NCI-H2196 (cell line): ENCODE measurements around the gene RGS5.

Experiments
- DNase-seq: peaks from one replicate; lab custom pipeline; 2025; ENCODE audit not compliant: unreplicated experiment; lab: John Stamatoyannopoulos, UW

The RGS5 gene

DNA sequence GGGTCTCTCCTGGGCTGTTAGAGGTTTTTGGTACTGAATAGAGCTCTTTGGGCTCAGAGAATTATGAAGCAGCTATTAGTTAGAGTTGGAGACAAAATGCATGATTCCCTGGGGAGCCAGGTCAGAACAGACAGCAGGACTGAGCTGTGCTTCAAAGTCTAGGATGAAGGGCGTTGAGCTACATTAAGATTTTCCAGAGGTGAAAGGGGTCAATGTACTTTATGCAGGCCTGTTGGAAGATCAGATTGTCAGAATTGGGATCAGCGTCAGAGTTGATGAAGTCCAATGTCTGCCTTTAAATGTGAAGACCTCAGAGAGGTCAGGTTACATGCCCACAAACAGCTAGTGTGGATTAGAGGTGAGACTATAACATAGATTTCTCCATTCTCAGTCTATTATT is 53.8 kb downstream of the RGS5 start:
- no peak for DNase-seq

DNA sequence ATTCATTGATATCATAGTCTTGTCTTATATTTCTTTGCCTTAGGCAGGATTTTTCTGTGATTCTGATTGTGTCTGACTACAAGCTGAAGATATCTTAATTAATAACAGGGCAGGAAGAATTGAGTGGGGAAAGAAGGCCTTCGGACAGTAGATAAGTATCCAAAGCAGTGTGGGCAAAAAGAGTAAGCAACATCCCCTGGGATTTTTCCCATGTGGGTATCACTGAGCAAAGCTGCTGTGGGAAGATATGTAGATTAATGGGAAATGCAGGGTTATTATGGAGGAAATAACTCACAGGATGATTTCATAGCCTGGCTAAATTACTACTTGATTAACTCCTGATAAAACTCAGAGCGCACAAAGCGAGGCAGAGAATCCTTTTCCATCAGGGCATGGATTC is 55.7 kb downstream of the RGS5 start:
- DNase-seq, result no peak

DNA sequence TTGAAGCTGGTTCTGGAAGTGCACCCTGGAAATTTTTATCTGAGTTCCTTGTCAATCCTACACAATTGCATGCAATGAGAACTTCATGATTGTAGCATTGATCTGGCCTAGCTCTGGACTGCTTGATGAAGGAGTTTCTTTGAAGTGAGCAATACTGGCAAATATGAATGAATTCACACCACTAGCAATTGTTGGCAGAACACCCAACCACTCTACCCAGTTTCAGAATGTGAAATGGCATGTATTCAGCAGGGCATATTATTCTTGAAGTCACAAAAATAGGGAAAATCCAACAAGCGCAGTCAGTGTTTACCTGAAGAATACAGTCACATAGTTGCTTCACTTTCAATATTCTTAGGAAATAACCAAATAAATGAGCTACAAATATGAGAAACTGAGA is 57.3 kb downstream of the RGS5 start:
- no peak for DNase-seq

DNA sequence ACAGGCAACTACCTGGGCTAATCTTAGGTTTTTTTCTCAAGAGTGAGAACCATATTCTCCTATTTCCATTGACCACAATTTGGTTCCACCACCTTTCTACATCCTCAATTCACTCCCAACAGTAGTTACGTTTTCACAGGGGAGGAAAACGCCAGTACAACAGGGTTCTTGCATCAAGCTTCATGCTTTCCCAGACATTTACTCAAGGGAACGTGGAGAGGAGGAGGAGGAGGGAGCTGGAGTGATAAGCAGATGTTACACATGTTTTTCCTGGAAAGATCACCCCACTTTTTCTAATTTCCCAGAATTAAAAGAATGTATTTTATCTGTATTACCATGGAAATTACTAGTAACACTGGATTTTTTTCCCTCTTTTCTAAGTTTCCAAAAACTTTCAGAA is 58.3 kb downstream of the RGS5 start:
- DNase-seq, result no peak

DNA sequence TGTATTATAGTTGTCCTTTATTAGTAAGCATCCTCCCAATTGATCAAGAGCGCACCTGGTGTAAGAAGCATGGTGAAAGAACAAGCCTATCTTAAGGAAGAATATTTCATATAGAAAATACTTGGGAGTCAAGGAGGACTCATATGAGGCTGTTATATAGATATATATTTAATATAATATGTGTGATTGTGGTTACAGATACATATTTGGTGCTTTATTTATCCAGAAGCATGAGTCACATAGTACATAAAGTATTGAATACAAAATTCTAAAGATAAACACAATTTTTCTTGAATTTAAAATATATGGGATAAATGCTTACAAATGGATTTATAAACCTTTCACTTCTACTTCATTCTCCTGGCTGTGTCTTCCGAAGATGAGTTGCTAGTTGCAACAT is 60.6 kb downstream of the RGS5 start:
- DNase-seq, result no peak

DNA sequence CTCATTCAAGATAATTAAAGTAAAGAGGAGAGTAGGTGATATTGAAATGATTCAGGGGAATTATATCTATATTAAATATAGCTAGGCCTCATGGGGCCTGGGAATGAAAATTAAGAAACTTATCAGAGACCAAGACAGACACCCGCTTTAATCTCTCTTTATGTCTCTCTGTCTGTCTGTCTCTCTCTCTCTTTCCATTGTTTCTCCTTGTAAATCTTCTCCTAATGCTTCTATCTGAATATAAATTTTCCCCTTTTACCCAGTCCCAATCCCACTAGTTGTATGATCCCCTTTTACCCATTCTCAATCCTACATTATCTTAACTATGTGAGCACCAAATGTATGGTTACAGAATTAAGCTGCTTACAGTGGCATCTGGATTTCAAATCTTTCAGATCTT is 61.2 kb downstream of the RGS5 start:
- no peak for DNase-seq

DNA sequence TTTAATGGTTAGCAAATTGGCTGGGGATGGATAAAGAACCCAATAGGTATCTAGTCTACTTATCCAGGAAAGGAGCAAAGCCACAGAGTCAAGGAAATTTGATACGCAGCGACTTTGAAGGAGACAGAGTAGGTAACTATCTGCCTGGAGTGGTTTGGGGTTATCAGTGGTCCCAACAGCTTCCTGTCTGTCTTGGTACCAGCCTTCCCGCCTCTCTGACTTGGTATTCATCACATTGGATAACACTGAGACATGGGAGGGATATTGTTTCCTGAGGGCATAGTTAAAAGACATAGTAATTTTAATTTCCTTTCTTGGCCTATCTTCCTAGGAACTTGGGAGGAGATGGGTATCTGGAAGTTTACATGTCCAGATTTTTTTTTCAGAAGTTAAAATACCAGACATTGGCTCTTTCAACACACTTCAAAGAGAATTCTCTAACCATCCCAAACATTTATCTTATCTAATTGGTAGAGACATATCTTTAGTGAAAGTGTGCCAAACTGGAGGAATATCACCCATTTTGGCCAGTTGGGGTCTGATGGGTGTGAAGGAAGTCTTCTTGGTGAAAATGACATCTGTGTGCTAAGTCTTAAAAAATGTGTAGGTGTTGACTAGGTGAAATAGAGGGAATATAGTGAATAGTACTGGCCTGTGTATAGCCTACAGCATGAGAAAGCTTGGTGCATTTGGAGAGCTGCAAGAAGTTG is 65.0 kb downstream of the RGS5 start:
- no peak for DNase-seq

DNA sequence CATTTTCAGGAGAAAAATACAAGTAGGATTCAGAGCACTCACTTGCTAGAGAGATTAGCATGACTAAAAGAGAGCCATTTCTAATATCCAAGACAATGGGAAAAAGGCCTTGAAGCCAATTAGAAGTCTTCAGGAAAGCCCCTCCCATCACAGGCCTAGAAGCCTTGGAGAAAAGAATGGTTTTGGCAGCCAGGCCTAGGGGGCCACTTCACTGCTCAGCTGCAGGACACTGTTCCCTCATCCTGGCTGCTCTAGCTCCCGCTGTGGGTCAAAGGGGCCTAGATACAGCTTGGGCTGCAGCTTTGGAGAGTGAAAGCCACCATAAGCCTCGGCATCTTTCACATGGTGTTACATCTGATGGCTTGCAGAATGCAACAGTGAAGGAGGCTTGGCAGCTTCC is 70.7 kb downstream of the RGS5 start:
- DNase-seq, result no peak

DNA sequence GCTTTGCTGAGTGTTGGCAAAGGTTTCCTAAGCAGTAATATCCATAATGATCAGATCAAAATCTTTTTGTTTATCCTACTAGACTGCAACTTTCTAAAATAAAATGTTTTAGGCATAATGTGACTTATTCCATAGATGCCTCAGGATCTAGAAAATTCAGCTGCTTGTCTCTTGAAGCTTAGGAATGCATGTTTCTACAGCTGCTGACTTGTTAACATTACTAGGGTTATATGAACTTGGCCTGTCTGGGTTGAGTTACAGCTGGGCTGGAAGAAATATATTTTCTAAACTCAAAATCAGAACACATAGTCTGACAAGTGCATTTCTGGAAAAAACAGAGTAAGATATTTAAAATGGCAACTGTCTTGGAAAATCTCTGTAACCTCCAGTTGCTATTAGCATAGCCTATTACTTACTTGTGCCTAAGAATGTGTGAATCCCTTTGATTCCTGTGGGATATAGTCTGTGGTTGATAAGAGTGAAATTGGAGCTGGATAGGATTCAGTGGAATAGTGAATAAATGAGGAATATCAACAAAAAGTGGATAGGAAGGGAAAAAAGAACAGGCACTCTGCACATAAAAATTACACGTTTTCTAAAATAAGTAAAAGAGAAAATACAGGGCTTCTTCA is 72.4 kb downstream of the RGS5 start:
- DNase-seq, result no peak

DNA sequence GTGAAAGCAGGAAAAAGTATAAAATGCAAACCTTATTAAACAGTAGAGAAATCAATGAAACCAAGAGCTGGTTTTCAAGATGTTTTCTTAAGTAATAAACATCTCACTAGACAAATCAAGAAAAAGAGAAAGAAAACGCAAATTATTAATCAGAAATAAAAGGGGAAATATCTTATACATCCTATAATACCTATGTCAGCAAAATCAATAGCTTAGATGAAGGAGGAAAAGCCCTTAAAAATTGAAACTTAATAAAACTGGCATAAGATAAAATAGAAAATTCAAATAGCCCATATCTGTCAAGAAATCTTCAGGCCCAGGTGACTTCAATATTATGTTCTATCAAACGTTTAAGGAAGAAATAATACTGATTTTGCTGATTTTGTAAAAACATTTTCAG is 74.4 kb downstream of the RGS5 start:
- no peak for DNase-seq

DNA sequence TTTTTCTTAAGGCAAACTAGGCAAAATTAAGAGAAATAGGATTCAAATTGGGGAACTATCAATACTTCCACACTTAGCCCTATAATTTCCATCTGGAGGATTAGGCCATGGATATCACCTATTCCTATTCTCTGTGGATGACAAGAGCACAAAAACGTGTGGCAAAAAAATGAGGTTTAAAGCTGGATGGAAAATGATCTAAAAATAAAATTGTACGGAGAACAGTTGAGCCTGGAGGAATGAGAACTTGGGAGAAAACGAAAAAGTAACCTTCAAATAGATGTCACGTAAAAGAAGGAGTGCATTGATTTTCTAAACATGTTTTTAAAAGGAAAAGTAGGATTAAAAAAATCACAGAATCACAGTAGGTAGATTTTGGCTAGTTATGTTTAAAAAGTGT is 77.9 kb downstream of the RGS5 start:
- no peak for DNase-seq

DNA sequence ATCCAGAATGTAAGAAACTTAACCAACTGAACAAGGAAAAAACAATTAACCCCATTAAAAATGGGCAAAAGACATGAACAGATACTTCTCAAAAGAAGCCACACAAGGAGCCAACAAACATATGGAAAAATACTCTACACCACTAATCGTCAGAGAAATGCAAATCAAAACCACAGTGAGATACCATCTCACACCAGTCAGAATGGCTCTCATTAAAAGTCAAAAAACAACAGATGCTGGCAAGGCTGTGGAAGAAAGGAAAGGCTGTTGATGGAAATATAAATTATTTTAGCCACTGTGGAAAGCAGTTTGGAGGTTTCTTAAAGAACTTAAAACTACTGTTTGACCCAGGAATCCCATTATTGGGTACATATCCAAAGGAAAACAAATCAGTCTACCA is 82.3 kb downstream of the RGS5 start:
- DNase-seq, result no peak

DNA sequence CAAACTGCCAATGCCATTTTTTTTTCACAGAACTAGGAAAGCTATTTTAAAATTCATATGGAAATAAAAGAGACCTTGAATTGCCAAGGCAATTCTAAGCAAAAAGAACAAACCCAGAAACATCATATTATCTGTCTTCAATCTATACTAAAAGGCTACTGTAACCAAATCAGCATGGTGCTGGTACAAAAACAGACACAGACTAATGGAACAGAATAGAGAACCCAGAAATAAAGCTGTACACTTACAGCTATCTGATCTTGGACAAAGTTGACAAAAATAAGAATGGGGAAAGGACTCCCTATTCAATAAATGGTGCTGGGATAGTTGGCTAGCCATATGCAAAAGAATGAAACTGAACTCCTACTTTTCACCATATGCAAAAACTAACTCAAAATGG is 83.0 kb downstream of the RGS5 start:
- no peak for DNase-seq

DNA sequence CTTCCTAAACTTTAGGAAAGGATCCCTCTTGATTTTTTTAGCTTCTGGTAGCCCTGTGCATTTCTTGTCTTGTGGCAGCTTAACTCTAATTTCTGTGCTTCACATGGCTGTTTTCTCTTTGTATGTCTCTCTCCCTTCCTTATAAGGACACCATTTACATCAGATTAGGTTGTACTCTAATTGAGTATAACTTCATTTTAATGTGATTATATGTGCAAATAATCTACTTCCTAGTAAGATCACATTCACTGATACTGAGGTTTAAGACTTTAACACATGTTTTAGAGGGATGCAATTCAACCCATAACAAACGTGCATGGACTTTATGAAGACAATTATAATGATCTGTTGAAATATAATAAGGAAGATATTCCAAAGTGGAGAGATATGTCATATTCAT is 86.8 kb downstream of the RGS5 start:
- DNase-seq, result no peak

DNA sequence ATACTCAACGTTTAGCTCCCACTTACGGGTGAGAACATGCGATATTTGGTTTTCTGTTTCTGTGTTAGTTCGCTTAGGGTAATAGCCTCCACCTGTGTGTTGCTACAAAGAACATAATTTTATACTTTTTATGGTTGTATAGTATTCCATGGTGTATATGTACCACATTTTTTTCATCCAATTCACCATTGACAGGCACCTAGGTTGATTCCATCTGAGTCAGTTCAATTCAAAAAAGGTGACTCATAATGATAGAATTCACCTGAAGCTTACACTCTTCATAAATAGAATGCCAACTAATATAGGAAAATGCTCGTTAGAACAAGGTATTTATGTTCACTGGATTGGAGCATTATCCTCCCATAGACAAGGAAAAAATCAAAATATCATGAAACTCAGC is 95.1 kb downstream of the RGS5 start:
- no peak for DNase-seq

DNA sequence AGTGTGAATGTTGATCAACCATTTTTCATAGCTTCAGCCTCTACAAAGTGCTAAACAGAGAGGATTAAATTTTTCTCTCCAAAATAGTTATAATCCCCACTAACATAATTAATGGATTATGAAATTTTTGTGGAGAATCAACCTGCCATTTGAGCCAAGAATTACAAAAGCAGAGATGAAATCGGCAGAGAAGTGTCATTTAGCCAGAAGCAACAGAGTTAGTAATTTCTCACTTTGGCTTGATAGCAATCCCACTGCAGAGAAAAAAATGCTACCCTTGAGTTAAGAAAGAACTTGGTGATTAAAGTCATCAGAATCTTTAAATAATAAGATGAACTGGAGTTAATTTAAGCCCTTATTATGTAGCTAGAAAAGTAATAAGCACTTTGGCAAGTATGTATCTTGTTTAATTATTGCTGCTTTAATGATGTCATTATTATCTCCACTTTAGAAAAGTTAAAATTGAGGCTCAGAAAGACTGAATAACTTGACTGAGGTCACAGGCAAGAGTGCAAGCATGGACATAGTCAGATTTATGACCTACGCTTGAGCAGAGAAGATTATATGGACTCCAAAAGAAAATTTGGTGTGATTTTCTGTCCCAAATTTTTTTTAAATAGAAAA is 96.2 kb downstream of the RGS5 start:
- no peak for DNase-seq

DNA sequence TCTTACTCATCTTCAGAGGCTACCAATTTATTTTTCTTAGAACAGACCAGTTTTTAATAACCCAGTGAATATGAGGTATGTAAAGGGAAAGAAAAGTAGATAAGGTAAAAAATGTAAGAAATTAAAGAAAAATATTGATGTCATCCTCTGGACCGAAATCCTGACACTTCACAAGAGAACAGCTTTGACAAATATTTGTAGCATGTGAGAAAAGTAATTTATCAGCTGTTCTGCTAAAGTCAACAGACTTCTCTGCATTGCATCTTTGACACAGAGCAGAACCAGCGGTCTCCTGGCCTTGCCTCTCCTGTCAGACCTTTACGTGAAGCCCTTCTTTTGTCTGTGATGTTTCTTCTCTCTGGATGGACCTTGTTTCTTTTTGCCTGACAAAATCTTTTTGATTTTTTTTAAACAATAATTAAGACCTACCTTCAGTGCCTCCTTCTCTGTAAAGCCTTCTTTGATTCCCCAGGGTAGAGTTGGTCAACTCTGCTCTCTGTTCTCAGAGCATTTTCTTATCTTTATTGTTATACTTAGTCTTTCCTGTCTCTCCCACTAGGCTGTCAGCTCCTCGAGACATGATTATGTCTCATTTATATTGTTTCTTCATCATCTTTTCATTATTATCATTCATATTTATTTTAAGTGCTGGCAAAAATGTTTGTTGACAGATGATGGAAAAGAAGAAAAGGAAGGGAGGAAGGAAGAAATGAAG is 98.2 kb downstream of the RGS5 start:
- no peak for DNase-seq

DNA sequence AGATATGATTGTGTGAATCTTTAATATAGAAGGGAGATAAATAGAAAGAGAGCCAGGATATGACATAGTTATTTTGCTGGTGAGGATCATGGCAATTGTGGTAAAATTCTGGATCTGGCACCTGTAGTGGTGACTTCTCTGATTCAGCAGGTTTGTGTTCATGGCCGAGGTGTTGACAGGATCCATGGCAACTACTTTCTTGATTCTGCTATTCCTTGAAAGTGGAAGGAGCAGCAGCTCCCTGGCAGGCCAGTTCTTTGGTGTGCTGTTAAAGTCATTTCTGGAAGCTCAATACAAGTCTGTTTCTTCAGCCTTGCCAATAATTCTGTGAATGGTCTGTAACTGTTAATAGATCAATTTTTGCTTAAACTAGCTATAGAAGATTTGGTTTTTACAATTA is 100.1 kb downstream of the RGS5 start:
- DNase-seq, result no peak

DNA sequence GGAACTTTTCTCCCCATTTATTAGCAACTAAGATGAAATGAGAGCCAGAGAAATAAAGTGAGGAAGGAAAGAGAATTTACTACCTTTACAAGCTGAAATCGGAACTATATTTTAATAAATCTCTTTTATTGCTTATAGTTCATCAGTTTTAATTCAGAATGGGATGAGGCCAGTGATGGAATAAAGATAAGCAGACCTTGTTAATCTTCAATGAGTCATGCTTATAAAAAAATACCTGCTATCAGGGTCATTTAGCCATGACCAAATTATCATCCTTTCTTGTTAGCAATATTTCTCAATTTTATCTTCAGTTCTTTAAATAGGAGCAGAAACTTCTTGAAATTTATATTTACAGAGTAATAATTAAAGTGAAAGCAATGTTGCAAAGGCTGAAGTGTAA is 107.5 kb downstream of the RGS5 start:
- DNase-seq, result no peak

DNA sequence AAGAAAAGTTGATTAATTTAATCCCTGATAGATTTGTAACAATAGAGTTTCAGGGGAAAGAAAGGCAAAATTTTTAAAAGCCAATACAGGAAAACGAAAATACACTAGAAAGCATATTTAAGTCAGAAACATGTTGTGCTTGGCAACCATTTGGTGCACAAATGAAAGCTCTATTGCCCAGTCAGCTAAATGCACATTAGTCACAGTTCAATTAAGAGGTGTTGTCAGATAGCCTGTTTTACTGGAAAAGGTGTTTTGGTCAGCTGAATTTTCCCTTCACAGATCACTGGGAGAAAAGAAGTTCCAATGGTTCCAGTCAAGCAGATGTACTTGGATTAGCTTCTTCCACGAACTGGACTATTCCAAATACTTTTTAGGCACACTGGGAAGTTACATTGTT is 108.1 kb downstream of the RGS5 start:
- DNase-seq, result no peak

DNA sequence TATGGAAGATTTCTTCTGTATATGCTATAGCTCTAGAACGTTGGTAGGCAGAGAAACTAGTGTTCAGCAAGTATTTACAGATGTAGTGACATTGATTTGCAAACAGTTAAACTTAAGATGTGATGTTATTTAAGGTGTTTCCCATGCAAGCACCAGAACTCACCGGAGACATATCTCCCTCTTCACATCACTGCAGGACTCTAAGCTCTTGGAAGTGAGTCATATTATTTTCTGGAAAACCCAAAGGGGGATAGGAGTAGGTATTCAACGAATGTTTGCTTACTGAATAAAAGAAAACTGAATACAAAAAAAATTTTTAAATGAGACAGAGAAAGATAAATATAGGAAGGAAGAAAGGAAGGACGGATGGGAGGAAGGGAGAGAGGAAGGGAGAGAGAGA is 108.5 kb downstream of the RGS5 start:
- DNase-seq, result no peak

DNA sequence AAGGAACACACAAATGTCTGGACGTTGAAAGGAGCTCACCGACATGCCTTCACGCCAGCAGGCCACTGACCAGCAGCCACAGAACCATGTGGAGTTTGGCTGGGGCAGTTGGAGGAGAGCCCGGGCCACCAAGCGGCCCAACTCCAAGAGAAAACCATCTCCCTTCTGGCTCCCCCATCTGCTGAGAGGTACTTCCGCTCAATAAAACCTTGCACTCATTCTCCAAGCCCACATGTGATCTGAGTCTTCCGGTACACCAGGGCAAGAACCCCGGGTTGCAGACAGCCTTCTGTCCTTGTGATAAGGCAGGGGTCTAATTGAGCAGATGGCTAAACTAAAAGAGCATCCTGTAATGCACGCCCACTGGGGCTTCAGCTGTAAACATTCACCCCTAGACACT is 109.1 kb downstream of the RGS5 start:
- DNase-seq, result no peak
